Measurements from ENCODE around the gene AHDC1. TPM values are rescaled to one million over a fixed set of nuclear protein-coding genes. Genes with fewer than 3 reads are reported as not detected.

The AHDC1 gene
- total and polyA plus RNA-seq, 2 donors (not counting 3 experiments of a cell fraction or from before 2014, with no cell fraction given) = 7.0 to 32.1 TPM

GRCh38 chr1:27563591-27564471 is 40.1 kb downstream of the AHDC1 start:
- POLR2A ChIA-PET = interaction anchor here (0.6 kb wide), 2 partner anchors 40 to 76 kb away, joined by 3 to 4 read pairs; partner anchors contain the start of gene AHDC1
- H4K20me1 ChIP-seq (replicated peaks; ENCODE audit: control insufficient read depth, extremely low read depth, insufficient read depth, low read length) = no peaks in the 10 kb centered on the region
- no peak overlapping the region for H3K27ac ChIP-seq (ENCODE audit: insufficient read depth, low read depth, low read length)
- CTCF ChIA-PET = interaction anchor here (0.8 to 2.2 kb wide), 5 partner anchors 11 to 147 kb away, joined by 3 to 12 read pairs (median 4); no protein-coding TSS in a partner anchor
- FAIRE-seq (peak; percentile 71), DNase-seq (ENCODE audit: low read depth, low spot score) (no peak)
- no peak overlapping the region for H3K4me3 ChIP-seq (replicated peaks in 1 of 3; ENCODE audit: insufficient read depth in 1 of 3, low read depth in 1 of 3, low read length in 3 of 3)
- H3K36me3 ChIP-seq (ENCODE audit: control insufficient read depth in 2 of 2, extremely low read depth in 1 of 2, insufficient read depth in 2 of 2, low read length in 2 of 2) = peaks cover 0 to 8% of the 10 kb centered on the region in 2 experiments
- H3K9ac ChIP-seq (replicated peaks; ENCODE audit: extremely low read depth, insufficient read depth, low read length) = no peak overlapping the region
- peaks cover 4% of the 10 kb centered on the region for H3K4me1 ChIP-seq (ENCODE audit: control insufficient read depth, extremely low read depth, insufficient read depth, low read length)
- TF ChIP-seq POLR2A (IDR thresholded peaks at IDR 0.05; ENCODE audit: low read depth, low read length) (no peak), POLR2AphosphoS5 (IDR thresholded peaks at IDR 0.05; ENCODE audit: insufficient read depth, low read depth, low read length) (no peak), CTCF (IDR thresholded peaks at IDR 0.05; ENCODE audit: extremely low read depth in 1 of 2, insufficient read depth in 1 of 2, low read depth in 1 of 2, low read length in 2 of 2) (no peak), GATA2 (IDR thresholded peaks at IDR 0.05; ENCODE audit: insufficient read depth, insufficient read length, low read depth, low read length) (no peak), MYC (IDR thresholded peaks at IDR 0.05; ENCODE audit: low read depth, low read length) (no peak), JUN (IDR thresholded peaks at IDR 0.05; ENCODE audit: borderline replicate concordance, insufficient read depth, insufficient read length, low read depth) (no peak), FOS (IDR thresholded peaks at IDR 0.05; ENCODE audit: borderline replicate concordance, insufficient read depth, low read length) (no peak), EZH2 (IDR thresholded peaks at IDR 0.05; ENCODE audit: borderline replicate concordance, low read depth, low read length, severe bottlenecking) (no peak)
- TF ChIP-seq, protein P1, sequence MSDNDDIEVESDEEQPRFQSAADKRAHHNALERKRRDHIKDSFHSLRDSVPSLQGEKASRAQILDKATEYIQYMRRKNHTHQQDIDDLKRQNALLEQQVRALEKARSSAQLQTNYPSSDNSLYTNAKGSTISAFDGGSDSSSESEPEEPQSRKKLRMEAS (IDR thresholded peaks at IDR 0.05; ENCODE audit: insufficient read depth, insufficient read length) = no peak
- intact Hi-C loops (cut with micrococcal nuclease) (no loop called here), dilution Hi-C loops (cut with MboI; ENCODE audit: extremely low pct_ligation_motif_present, low sequenced_read_pairs) (no loop called here)
- H3K4me2 ChIP-seq (ENCODE audit: insufficient read depth, low read length) = no peak overlapping the region
- no TSS peak for BruUV-seq (replicated peaks)
- no peaks in the 10 kb centered on the region for H3K27me3 ChIP-seq (ENCODE audit: control insufficient read depth in 2 of 2, insufficient read depth in 2 of 2, low read length in 2 of 2)
- no peaks in the 10 kb centered on the region for H3K79me2 ChIP-seq (ENCODE audit: control insufficient read depth, insufficient read depth, low read length)
- no peak overlapping the region for H2AFZ ChIP-seq (ENCODE audit: low read depth, low read length)
- no peaks in the 10 kb centered on the region for H3K9me1 ChIP-seq (replicated peaks; ENCODE audit: control insufficient read depth, extremely low read depth, insufficient read depth, low read length)
- H3K9me3 ChIP-seq (replicated peaks; ENCODE audit: control insufficient read depth, insufficient read depth, low read length) = no peaks in the 10 kb centered on the region
